Measurements from ENCODE around the gene XRCC3.

GRCh38 chr14:103740991-103741689 is 25.9 kb upstream of the XRCC3 start:
- TF ChIP-seq CTCF (IDR thresholded peaks at IDR 0.05) (no peak), POLR2A (IDR thresholded peaks at IDR 0.05) (no peak)

Data from vagina (tissue), 2 donors.